Stimulated activated naive CD8-positive, alpha-beta T cell treated with anti-CD3 and anti-CD28 coated beads, Interleukin-15, amount 100 ng/mL, for 72 hours (primary cell): Measurements from ENCODE around the gene OR51I1.

ENCODE experiments used
- ATAC-seq: fragments of 150-1000 bp; cut with Tn5 transposase; 2 replicates; pipeline ENCODE4 v1.10.0; 2021; ENCODE audit warnings: mild to moderate bottlenecking, moderate library complexity
- DNase-seq, 2 donors: peaks; one replicate each; pipeline ENCODE4 v3.0.0; 2021 to 2022
- H3K27ac Mint-ChIP-seq, 2 donors: one replicate each; pipeline ENCODE4 v1.8.0; 2022; ENCODE audit warnings: mild to moderate bottlenecking in 2 of 2, mixed read lengths in 2 of 2, moderate library complexity in 2 of 2
- H3K27me3 Mint-ChIP-seq: one replicate; pipeline ENCODE4 v1.8.0; 2022; ENCODE audit warnings: mixed read lengths
- H3K4me1 Mint-ChIP-seq: one replicate; pipeline ENCODE4 v1.8.0; 2022; ENCODE audit warnings: mild to moderate bottlenecking, mixed read lengths
- H3K4me3 Mint-ChIP-seq, 2 donors: one replicate each; pipeline ENCODE4 v1.8.0; 2022; ENCODE audit warnings: mild to moderate bottlenecking in 2 of 2, mixed read lengths in 2 of 2, moderate library complexity in 1 of 2
- H3K9me3 Mint-ChIP-seq, 2 donors: one replicate each; pipeline ENCODE4 v1.8.0; 2022; ENCODE audit warnings: mixed read lengths in 2 of 2

Gene OR51I1

GRCh38 chr11:5420993-5421392, 20.3 kb downstream of the OR51I1 start:
- H3K27ac Mint-ChIP-seq = no peak overlapping the region
- H3K9me3 Mint-ChIP-seq = no peaks in the 10 kb centered on the region
- H3K4me1 Mint-ChIP-seq = no peaks in the 10 kb centered on the region

GRCh38 chr11:5405173-5405572, 36.1 kb downstream of the OR51I1 start:
- DNase-seq (no peak), ATAC-seq (no peak)
- H3K9me3 Mint-ChIP-seq = no peaks in the 10 kb centered on the region
- peaks cover 22% of the 10 kb centered on the region for H3K27me3 Mint-ChIP-seq
- H3K4me3 Mint-ChIP-seq = no peak overlapping the region
- H3K4me1 Mint-ChIP-seq = no peaks in the 10 kb centered on the region
- no peak overlapping the region for H3K27ac Mint-ChIP-seq

More at GRCh38 chr11:5420993-5421392, 20.3 kb downstream of the OR51I1 start:
- Mint-ChIP-seq H3K27me3 (peaks cover 15% of the 10 kb centered on the region), H3K4me3 (no peak overlapping the region)
- ATAC-seq (no peak), DNase-seq (no peak)

- Mint-ChIP-seq H3K27ac (no peak overlapping the region), H3K4me1 (no peaks in the 10 kb centered on the region), H3K4me3 (no peak overlapping the region), H3K27me3 (no peaks in the 10 kb centered on the region), H3K9me3 (no peaks in the 10 kb centered on the region)
- no peak for DNase-seq
- no peak for ATAC-seq
Measured at GRCh38 chr11:5398936-5399335, 42.4 kb downstream of the OR51I1 start.

GRCh38 chr11:5394091-5394490, 47.2 kb downstream of the OR51I1 start:
- H3K9me3 Mint-ChIP-seq = no peaks in the 10 kb centered on the region
- no peak overlapping the region for H3K4me3 Mint-ChIP-seq
- ATAC-seq (no peak), DNase-seq (no peak)
- no peaks in the 10 kb centered on the region for H3K4me1 Mint-ChIP-seq
- no peaks in the 10 kb centered on the region for H3K27me3 Mint-ChIP-seq
- no peak overlapping the region for H3K27ac Mint-ChIP-seq
